ENCODE measurements around the gene CAPZB. TPM values are rescaled to one million over a fixed set of nuclear protein-coding genes. Genes with fewer than 3 reads are reported as not detected.

CAPZB gene
- total and polyA plus RNA-seq, 12 donors: 99.7 to 386 (median 164) TPM

DNA sequence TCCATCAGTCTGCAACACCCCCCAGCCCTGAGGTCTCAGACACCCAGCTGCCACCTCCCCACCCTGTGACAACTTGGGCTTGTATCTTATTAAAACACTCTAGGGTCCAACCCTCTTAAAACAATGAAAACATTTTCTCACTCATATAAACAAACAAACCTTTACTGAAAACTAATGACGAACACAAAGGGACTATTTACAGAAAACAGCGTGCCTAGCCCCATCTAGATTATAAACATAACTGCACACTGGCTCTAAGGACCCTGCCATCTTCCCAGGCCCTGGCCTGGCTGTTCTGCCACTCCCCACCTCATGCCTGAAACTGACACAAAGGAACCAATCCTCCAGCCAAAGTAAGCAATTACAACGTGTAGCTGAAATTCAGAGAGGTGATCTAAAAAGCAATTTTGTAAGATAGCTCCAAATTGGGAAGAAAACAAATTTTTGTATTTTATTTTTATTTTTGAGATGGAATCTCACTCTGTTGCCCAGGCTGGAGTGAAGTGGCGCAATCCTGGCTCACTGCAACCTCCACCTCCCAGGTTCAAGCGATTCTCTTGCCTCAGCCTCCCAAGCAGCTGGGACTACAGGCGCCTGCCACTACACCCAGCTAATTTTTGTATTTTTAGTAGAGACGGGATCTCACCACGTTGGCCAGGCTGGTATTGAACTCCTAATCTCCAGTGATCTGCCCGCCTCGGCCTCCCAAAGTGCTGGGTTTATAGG lies 40.9 kb downstream of the CAPZB start:
- Histone ChIP-seq H3K4me3 (no peak overlapping the region), H3K4me1 (replicated peaks in 1 of 2) (peaks cover 46 to 71% of the 10 kb centered on the region in 2 donors), H3K27ac (peak overlapping the region in 2 of 5 donors; percentile 35 to 76), H3K36me3 (replicated peaks in 1 of 2) (no peaks in the 10 kb centered on the region), H3K9me3 (replicated peaks in 1 of 3) (no peaks in the 10 kb centered on the region), H3K27me3 (no peaks in the 10 kb centered on the region)
- no peak for DNase-seq
- intact Hi-C loops (cut with DNase I): no loop called here
- WGBS, 4 donors: 77 to 88% (median 80%) methylated on average over 10 of the region's 10 CpGs
- no peak for TF ChIP-seq POLR2A (IDR thresholded peaks at IDR 0.05)
- TF ChIP-seq, protein P1, sequence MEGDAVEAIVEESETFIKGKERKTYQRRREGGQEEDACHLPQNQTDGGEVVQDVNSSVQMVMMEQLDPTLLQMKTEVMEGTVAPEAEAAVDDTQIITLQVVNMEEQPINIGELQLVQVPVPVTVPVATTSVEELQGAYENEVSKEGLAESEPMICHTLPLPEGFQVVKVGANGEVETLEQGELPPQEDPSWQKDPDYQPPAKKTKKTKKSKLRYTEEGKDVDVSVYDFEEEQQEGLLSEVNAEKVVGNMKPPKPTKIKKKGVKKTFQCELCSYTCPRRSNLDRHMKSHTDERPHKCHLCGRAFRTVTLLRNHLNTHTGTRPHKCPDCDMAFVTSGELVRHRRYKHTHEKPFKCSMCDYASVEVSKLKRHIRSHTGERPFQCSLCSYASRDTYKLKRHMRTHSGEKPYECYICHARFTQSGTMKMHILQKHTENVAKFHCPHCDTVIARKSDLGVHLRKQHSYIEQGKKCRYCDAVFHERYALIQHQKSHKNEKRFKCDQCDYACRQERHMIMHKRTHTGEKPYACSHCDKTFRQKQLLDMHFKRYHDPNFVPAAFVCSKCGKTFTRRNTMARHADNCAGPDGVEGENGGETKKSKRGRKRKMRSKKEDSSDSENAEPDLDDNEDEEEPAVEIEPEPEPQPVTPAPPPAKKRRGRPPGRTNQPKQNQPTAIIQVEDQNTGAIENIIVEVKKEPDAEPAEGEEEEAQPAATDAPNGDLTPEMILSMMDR (IDR thresholded peaks at IDR 0.05): no peak

DNA sequence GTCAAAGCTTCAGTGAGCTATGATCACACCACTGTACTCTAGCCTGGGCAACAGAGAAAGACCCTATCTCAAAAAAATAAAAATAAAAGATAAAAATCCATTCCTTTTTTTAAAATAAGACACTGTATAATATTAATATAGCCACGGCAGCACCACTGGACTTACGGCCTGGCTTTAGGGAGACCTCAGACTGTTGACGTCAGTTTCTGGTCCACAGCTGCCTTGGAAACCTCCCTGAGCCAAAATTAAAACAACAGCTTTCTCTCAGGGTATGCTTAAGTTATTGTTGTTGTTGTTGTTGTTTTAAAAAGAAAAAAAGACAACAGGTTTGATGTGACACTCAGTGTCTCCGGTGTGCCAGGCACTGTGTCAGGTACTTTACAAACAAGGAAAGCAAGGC lies 42.0 kb downstream of the CAPZB start:
- TF ChIP-seq, protein P1 (IDR thresholded peaks at IDR 0.05): no peak
- TF ChIP-seq POLR2A (IDR thresholded peaks at IDR 0.05): no peak
- peak overlapping the region in 1 of 5 donors; percentile 35 for H3K27ac ChIP-seq
- intact Hi-C loops (cut with DNase I): no loop called here

DNA sequence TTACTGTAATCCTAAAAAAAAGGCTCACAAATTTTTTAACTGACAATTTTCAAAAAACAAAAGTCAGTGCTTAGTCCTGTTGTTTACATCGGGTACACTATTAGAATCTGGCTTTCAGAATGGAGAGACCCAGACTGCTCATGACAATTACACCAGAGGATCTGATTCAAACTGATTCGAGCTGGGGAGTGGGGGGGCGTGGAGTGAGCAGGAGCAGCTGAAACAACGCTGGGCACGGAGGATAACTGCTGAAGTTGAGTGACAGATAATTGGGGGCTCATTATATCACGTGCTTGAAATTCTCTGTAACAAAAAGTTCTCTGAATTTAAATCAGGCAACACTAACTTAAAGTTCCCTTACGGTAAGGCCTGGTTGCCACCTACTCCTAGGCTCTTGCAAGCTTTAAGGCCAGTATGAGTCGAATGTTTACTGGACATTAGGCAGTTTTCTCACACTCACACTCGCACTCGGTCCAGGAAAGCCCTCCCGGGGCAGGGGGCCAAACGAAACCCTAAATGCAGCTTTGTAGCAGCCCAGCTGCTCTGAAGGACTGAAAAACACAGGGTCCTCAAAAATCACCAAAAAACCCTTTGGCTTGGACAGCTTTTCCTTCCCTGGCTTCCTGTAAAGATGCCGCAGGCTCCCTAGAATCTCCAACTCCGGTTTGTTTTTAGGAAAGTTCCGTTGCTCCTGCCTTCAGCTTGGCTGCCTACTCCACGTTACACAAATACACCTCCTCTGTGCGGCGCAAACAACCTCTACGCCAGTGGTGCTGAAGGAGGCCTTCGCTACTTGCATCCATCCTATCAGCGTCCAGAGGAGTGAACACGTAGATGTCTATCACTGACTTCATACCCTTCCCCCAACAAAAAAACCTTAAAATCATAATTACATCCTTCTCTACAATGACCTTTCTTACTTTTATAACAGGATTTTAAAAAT lies 42.9 kb downstream of the CAPZB start:
- no peaks in the 10 kb centered on the region for H3K9me3 ChIP-seq (replicated peaks in 1 of 3)
- intact Hi-C loops (cut with DNase I): no loop called here
- no peaks in the 10 kb centered on the region for H3K27me3 ChIP-seq
- 77 to 81% (median 79%) methylated on average over 22 of the region's 22 CpGs for WGBS, 4 donors
- DNase-seq: no peak
- peaks cover 38 to 71% of the 10 kb centered on the region in 2 donors for H3K4me1 ChIP-seq (replicated peaks in 1 of 2)
- no peaks in the 10 kb centered on the region for H3K36me3 ChIP-seq (replicated peaks in 1 of 2)
- TF ChIP-seq POLR2A (IDR thresholded peaks at IDR 0.05): no peak
- TF ChIP-seq, protein P1 (IDR thresholded peaks at IDR 0.05): no peak
- peak overlapping the region in 2 of 5 donors; percentile 28 to 37 for H3K27ac ChIP-seq
- H3K4me3 ChIP-seq: no peak overlapping the region

More for the DNA sequence above, 42.0 kb downstream of the CAPZB start:
- WGBS, 4 donors: 83 to 88% (median 86%) methylated on average over 4 of the region's 4 CpGs
- Histone ChIP-seq H3K27me3 (no peaks in the 10 kb centered on the region), H3K4me1 (replicated peaks in 1 of 2) (peaks cover 38 to 71% of the 10 kb centered on the region in 2 donors), H3K9me3 (replicated peaks in 1 of 3) (no peaks in the 10 kb centered on the region), H3K36me3 (replicated peaks in 1 of 2) (no peaks in the 10 kb centered on the region), H3K4me3 (no peak overlapping the region)
- DNase-seq: no peak

All from adrenal gland (tissue), 12 donors.